GM12864 (cell line): ENCODE results near the gene CRYBA4.

ENCODE experiments used
- DNase-seq: peaks from one replicate; pipeline ENCODE4 v3.0.0-alpha.2; 2011; ENCODE audit warnings: low read depth
- H3K4me3 ChIP-seq: 2 replicates; pipeline ENCODE4 v1.5.1; 2011; ENCODE audit warnings: mild to moderate bottlenecking, low read depth, low read length, control low read depth
- TF ChIP-seq, protein P1 (sequence below): IDR thresholded peaks from 2 replicates; pipeline ENCODE4 v1.5.1; 2011; ENCODE audit warnings: low read depth, mild to moderate bottlenecking, moderate library complexity, low read length, control low read depth, inconsistent platforms; ENCODE audit errors: missing control alignments

The CRYBA4 gene

DNA sequence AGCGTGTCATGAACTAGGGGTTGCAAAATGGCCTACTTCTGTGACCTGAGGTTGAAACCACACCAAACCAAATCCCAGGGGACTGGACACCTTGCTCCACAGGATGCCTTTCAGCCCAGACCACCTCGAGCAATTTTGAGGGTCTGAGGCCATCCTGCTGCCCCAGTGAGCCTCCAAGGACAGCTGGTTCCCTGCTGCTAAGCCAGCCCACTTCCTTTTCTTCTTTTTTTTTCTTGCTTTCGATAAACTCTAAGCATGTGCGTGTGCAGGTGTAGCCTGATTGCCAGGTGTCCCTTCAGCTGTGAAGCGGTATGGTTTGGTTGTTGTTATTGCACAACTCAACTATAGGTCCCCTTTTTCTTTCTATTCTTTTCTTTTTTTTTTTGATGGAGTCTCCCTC is 6.6 kb upstream of the CRYBA4 start:
- DNase-seq = peak; percentile 64
- TF ChIP-seq, protein P1, sequence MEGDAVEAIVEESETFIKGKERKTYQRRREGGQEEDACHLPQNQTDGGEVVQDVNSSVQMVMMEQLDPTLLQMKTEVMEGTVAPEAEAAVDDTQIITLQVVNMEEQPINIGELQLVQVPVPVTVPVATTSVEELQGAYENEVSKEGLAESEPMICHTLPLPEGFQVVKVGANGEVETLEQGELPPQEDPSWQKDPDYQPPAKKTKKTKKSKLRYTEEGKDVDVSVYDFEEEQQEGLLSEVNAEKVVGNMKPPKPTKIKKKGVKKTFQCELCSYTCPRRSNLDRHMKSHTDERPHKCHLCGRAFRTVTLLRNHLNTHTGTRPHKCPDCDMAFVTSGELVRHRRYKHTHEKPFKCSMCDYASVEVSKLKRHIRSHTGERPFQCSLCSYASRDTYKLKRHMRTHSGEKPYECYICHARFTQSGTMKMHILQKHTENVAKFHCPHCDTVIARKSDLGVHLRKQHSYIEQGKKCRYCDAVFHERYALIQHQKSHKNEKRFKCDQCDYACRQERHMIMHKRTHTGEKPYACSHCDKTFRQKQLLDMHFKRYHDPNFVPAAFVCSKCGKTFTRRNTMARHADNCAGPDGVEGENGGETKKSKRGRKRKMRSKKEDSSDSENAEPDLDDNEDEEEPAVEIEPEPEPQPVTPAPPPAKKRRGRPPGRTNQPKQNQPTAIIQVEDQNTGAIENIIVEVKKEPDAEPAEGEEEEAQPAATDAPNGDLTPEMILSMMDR = no peak
- no peak overlapping the region for H3K4me3 ChIP-seq

DNA sequence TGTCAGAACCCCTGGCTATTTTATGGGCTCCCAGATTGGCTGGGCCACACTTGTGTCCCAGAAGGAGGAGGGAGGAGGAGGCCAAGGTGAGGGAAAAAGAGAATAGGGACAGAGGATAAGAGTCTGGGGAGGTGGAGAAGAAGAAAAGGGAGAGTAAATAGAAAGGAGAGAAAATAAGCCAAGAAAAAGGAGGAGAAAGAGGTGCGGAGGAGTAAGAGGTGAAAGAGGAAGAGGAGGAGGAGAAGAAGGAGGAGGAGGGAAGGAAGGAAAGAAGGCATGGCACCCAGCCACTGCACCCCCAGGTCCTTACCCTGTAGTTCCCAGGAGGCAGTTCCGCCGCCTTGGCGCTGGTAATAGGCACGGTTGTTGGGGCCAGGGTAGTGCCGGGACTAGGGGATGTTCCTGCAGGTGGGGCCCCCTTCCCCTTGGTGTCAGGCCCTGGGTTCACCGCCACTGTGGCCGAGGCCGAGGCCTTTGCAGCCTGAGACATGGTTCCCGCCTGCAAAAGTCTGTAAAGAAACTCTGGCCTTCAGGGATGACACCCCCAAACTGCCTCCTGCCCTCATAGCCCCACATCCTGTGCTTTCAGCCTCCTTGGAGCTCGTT is 5.8 kb upstream of the CRYBA4 start:
- no peak overlapping the region for H3K4me3 ChIP-seq
- TF ChIP-seq, protein P1 = no peak
- DNase-seq = no peak

DNA sequence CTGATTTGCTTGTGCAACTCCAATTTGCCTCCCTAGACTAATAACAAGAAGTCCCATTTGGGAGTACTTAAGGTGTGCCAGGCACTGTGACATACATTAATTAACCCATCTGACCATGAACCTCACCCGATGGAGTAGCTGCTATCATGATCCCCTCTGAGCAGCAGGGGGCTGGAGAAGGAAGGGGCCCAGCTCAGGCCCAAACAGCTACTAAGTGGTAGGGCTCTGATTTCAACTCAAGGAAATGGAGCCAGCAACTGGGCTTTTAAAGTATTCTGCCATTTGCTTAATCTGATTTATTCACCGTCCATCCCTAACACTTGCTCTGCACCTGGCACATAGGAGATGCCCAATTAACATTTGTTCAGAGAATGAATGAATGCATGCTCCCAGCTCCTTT is 5.1 kb upstream of the CRYBA4 start:
- TF ChIP-seq, protein P1 = no peak
- H3K4me3 ChIP-seq = no peak overlapping the region
- no peak for DNase-seq

- DNase-seq = no peak
- TF ChIP-seq, protein P1 = no peak
- H3K4me3 ChIP-seq = no peak within 1 kb of the TSS
These were observed 4.2 kb upstream of the CRYBA4 start, which contains the start of gene CRYBB1 for GRCh38 chr22:26617271-26618199. TSS of gene CRYBB1 (minus strand) at chr22:26618027. CDS start at chr22:26616319, 1,708 bp downstream.

GRCh38 chr22:26618455-26618854 is 3.3 kb upstream of the CRYBA4 start:
- no peak for DNase-seq
- H3K4me3 ChIP-seq = no peak overlapping the region
- TF ChIP-seq, protein P1 = no peak

GRCh38 chr22:26619510-26619909 is 2.3 kb upstream of the CRYBA4 start:
- TF ChIP-seq, protein P1 = no peak
- DNase-seq = no peak
- no peak overlapping the region for H3K4me3 ChIP-seq

DNA sequence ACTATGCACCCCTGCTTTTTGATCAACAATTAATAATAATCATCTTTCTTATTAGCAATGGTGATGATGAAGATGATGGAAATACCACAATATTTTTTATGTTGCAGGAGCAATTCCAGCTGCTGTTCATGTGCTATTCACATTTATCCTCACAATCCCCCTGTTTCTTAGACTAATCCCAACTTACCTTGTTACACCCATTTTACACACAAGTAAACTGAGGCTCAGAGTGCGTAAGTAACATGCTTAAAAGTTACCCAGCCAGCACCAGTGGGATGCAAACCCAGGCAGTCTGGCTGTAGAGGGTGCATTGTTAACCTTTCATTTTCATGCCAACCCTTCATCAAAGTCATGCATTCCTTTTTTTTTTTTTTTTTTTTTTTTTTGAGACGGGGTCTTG is 1.6 kb upstream of the CRYBA4 start:
- DNase-seq = no peak
- no peak overlapping the region for H3K4me3 ChIP-seq
- TF ChIP-seq, protein P1 = no peak
